ENCODE results near the gene DCUN1D5. TPM values are rescaled to one million over a fixed set of nuclear protein-coding genes. Genes with fewer than 3 reads are reported as not detected.

Gene DCUN1D5
- total and polyA plus RNA-seq, 7 donors, result 19.5 to 58.7 (median 26.8) TPM

- Histone ChIP-seq H3K9me3 (no peaks in the 10 kb centered on the region), H3K36me3 (ENCODE audit: insufficient read depth in 1 of 2, low read depth in 1 of 2) (no peaks in the 10 kb centered on the region), H3K27me3 (ENCODE audit: insufficient read depth in 3 of 3, low read length in 2 of 3) (no peaks in the 10 kb centered on the region), H3K27ac (no peak overlapping the region), H3K4me1 (no peaks in the 10 kb centered on the region), H3K4me3 (no peak overlapping the region)
- ATAC-seq (no peak), DNase-seq (no peak)
- intact Hi-C loops (cut with DNase I), result no loop called here
- WGBS, 3 donors, result 89 to 91% (median 90%) methylated on average over 5 of the region's 5 CpGs
- no peak for TF ChIP-seq CTCF (IDR thresholded peaks at IDR 0.05)
Measured at GRCh38 chr11:103111400-103111799, 19.4 kb upstream of the DCUN1D5 start.

- no peak for ATAC-seq
- H3K9me3 ChIP-seq, result no peaks in the 10 kb centered on the region
Measured at GRCh38 chr11:103110391-103110790, 18.4 kb upstream of the DCUN1D5 start.

GRCh38 chr11:103109818-103110388 is 17.9 kb upstream of the DCUN1D5 start:
- intact Hi-C loops (cut with DNase I), result no loop called here
- DNase-seq (peak; percentile 13 to 54), ATAC-seq (peak in 1 of 4 donors; percentile 16)
- peak overlapping the region; percentile 34 for H3K27ac ChIP-seq
- no peaks in the 10 kb centered on the region for H3K4me1 ChIP-seq
- H3K4me3 ChIP-seq, result peak overlapping the region; percentile 69
- no peak for TF ChIP-seq CTCF (IDR thresholded peaks at IDR 0.05)
- H3K9me3 ChIP-seq, result no peaks in the 10 kb centered on the region
- H3K27me3 ChIP-seq (ENCODE audit: insufficient read depth in 3 of 3, low read length in 2 of 3), result peaks cover 0 to under 1% (median 0%) of the 10 kb centered on the region in 3 donors
- H3K36me3 ChIP-seq (ENCODE audit: insufficient read depth in 1 of 2, low read depth in 1 of 2), result no peaks in the 10 kb centered on the region
- WGBS, 3 donors, result 17 to 20% (median 19%) methylated on average over 26 of the region's 26 CpGs

More at GRCh38 chr11:103110391-103110790, 18.4 kb upstream of the DCUN1D5 start:
- H3K4me3 ChIP-seq, result peak overlapping the region; percentile 69
- intact Hi-C loops (cut with DNase I), result no loop called here
- H3K36me3 ChIP-seq (ENCODE audit: insufficient read depth in 1 of 2, low read depth in 1 of 2), result no peaks in the 10 kb centered on the region
- no peak overlapping the region for H3K27ac ChIP-seq
- no peak for TF ChIP-seq CTCF (IDR thresholded peaks at IDR 0.05)
- H3K4me1 ChIP-seq, result no peaks in the 10 kb centered on the region
- no peaks in the 10 kb centered on the region for H3K27me3 ChIP-seq (ENCODE audit: insufficient read depth in 3 of 3, low read length in 2 of 3)
- no peak for DNase-seq

GRCh38 chr11:103108933-103109817 is 17.2 kb upstream of the DCUN1D5 start, which contains the start of gene DYNC2H1:
DYNC2H1 (plus strand) TSS chr11:103109426; CDS start chr11:103109575, 149 bp downstream.
- Histone ChIP-seq H3K27me3 (ENCODE audit: insufficient read depth in 3 of 3, low read length in 2 of 3) (peaks cover 0 to 4% (median 0%) of the 10 kb centered on the region in 3 donors), H3K27ac (peak within 1 kb of the TSS; percentile 34), H3K4me3 (peak within 1 kb of the TSS; percentile 69), H3K4me1 (no peaks in the 10 kb centered on the region), H3K9me3 (no peaks in the 10 kb centered on the region), H3K36me3 (ENCODE audit: insufficient read depth in 1 of 2, low read depth in 1 of 2) (no peaks in the 10 kb centered on the region)
- intact Hi-C loops (cut with DNase I), result no loop called here
- 1% methylated on average over 50 to 53 of the region's 53 CpGs for WGBS, 3 donors
- peak; percentile 53 for TF ChIP-seq CTCF (IDR thresholded peaks at IDR 0.05)
- ATAC-seq (peak; percentile 98 to 100 (median 100)), DNase-seq (peak; percentile 88 to 93)

All from psoas muscle (tissue), 8 donors.